ENCODE measurements around the gene ANXA6.

GRCh38 chr5:151093476-151093889 lies 64.1 kb downstream of the ANXA6 start:
- TF ChIP-seq ZNF274 (IDR thresholded peaks at IDR 0.05; ENCODE audit: low read depth, low read length): no peak
- TF ChIP-seq YY1 (IDR thresholded peaks at IDR 0.05; ENCODE audit: insufficient read depth, insufficient read length): no peak

All from NT2/D1 (cell line).